ENCODE measurements around the gene NRXN3.

GRCh38 chr14:78618368-78618767 lies 448.2 kb downstream of the NRXN3 start:
- no peak for TF ChIP-seq CTCF (IDR thresholded peaks at IDR 0.05)
- TF ChIP-seq POLR2A (IDR thresholded peaks at IDR 0.05), result no peak

All from body of pancreas (tissue), 4 donors.